Glutamatergic neuron (in vitro differentiated cells): Measurements from ENCODE around the gene SLCO2A1. TPM values are rescaled to one million over a fixed set of nuclear protein-coding genes. Genes with fewer than 3 reads are reported as not detected.
A peak's percentile ranks its signal among the peaks of the same experiment; 100 is the strongest.

Experiments
- DNase-seq: peaks from one replicate; pipeline ENCODE4 v3.0.0; 2022
- H3K27ac Mint-ChIP-seq: one replicate; pipeline ENCODE4 v1.8.0; 2020; ENCODE audit warnings: mild to moderate bottlenecking, mixed read lengths, inconsistent platforms; ENCODE audit not compliant: unreplicated experiment
- H3K27me3 Mint-ChIP-seq: one replicate; pipeline ENCODE4 v1.8.0; 2020; ENCODE audit warnings: mild to moderate bottlenecking, moderate library complexity, mixed read lengths, inconsistent platforms; ENCODE audit not compliant: unreplicated experiment
- H3K36me3 Mint-ChIP-seq: one replicate; pipeline ENCODE4 v1.8.0; 2020; ENCODE audit warnings: mild to moderate bottlenecking, mixed read lengths, inconsistent platforms; ENCODE audit not compliant: unreplicated experiment
- H3K4me1 Mint-ChIP-seq: one replicate; pipeline ENCODE4 v1.8.0; 2020; ENCODE audit warnings: mild to moderate bottlenecking, low read depth, mixed read lengths, inconsistent platforms; ENCODE audit not compliant: unreplicated experiment
- H3K4me3 Mint-ChIP-seq: one replicate; pipeline ENCODE4 v1.8.0; 2020; ENCODE audit warnings: mild to moderate bottlenecking, mixed read lengths, inconsistent platforms; ENCODE audit not compliant: unreplicated experiment
- H3K9me3 Mint-ChIP-seq: one replicate; pipeline ENCODE4 v1.8.0; 2020; ENCODE audit warnings: mild to moderate bottlenecking, moderate library complexity, mixed read lengths, inconsistent platforms; ENCODE audit not compliant: unreplicated experiment
- CTCF ChIP-seq: fragments of 200-600 bp; sonication (generic); IDR thresholded peaks from one replicate; pipeline ENCODE4 v1.5.0; 2021; ENCODE audit not compliant: partially characterized antibody, unreplicated experiment
- total RNA-seq: library from RNA; stranded (reverse); fragmentation: NEBNext Ultra II Directional; extraction: Animal tissue kit (Norgen Biotek cat#: 25700); gene quantifications from one replicate; pipeline ENCODE4 v1.2.1, GENCODE V29; 2021; ENCODE audit not compliant: unreplicated experiment

Gene SLCO2A1
- total RNA-seq, 1 donor from 2014 or later, result not detected

GRCh38 chr3:133928136-133928893 is 101.4 kb downstream of the SLCO2A1 start:
- peak overlapping the region; percentile 65 for H3K4me3 Mint-ChIP-seq
- TF ChIP-seq CTCF, result no peak
- peaks cover 6% of the 10 kb centered on the region for H3K9me3 Mint-ChIP-seq
- peaks cover 4% of the 10 kb centered on the region for H3K4me1 Mint-ChIP-seq
- no peak overlapping the region for H3K27ac Mint-ChIP-seq
- H3K27me3 Mint-ChIP-seq, result peaks cover 8% of the 10 kb centered on the region
- no peak for DNase-seq
- no peaks in the 10 kb centered on the region for H3K36me3 Mint-ChIP-seq

GRCh38 chr3:133927540-133928066 is 102.1 kb downstream of the SLCO2A1 start:
- TF ChIP-seq CTCF, result peak; percentile 81
- DNase-seq, result peak; percentile 79
- Mint-ChIP-seq H3K27ac (no peak overlapping the region), H3K4me1 (peaks cover 4% of the 10 kb centered on the region), H3K27me3 (peaks cover 8% of the 10 kb centered on the region), H3K9me3 (peaks cover 6% of the 10 kb centered on the region), H3K4me3 (peak overlapping the region; percentile 68), H3K36me3 (no peaks in the 10 kb centered on the region)

- no peak overlapping the region for H3K27ac Mint-ChIP-seq
- DNase-seq, result no peak
- peaks cover 6% of the 10 kb centered on the region for H3K9me3 Mint-ChIP-seq
- no peaks in the 10 kb centered on the region for H3K36me3 Mint-ChIP-seq
- no peak for TF ChIP-seq CTCF
- H3K4me1 Mint-ChIP-seq, result peaks cover 4% of the 10 kb centered on the region
- peaks cover 8% of the 10 kb centered on the region for H3K27me3 Mint-ChIP-seq
- peak overlapping the region; percentile 68 for H3K4me3 Mint-ChIP-seq
Measured at GRCh38 chr3:133926736-133927539, 102.8 kb downstream of the SLCO2A1 start.

- Mint-ChIP-seq H3K4me3 (no peak overlapping the region), H3K27ac (no peak overlapping the region), H3K27me3 (peaks cover 8% of the 10 kb centered on the region), H3K9me3 (peaks cover 6% of the 10 kb centered on the region), H3K4me1 (peaks cover 4% of the 10 kb centered on the region), H3K36me3 (no peaks in the 10 kb centered on the region)
- TF ChIP-seq CTCF, result no peak
- no peak for DNase-seq
Measured at GRCh38 chr3:133925960-133926735, 103.6 kb downstream of the SLCO2A1 start.
